A549 (cell line): Measurements from ENCODE around the gene CCDC33. TPM values are rescaled to one million over a fixed set of nuclear protein-coding genes. Genes with fewer than 3 reads are reported as not detected.

ENCODE experiments used
- polyA plus RNA-seq, 4 experiments: library from polyadenylated mRNA; depleted of rRNA in 3 of 4; stranded (reverse); fragments of >200 nt; fragmentation: RNase III in 1 of 4; extraction: RNeasy Plus Mini Kit Qiagen cat#74134 plus additional on column Dnase treatment in 1 of 4; gene quantifications; 2 replicates in 3 of 4; 3 replicates in 1 of 4; pipeline ENCODE4 v1.2.3, GENCODE V29; 2011 to 2017

Gene CCDC33
- polyA plus RNA-seq, 2 of the 4 experiments (the other 2 are of a cell fraction): 5.9 to 9.2 TPM

Other genes with a start within 250 kb of the CCDC33 start
- gene STOML1, start 244.0 kb upstream of the CCDC33 start, polyA plus RNA-seq (2011; rRNA removed): 3.5 and 4.3 TPM in 2 replicates
- 4.9 to 6.3 TPM (median 5.7 TPM) in 3 replicates for gene STOML1, start 244.0 kb upstream of the CCDC33 start, polyA plus RNA-seq (2017; fragmentation: RNase III; extraction: RNeasy Plus Mini Kit Qiagen cat#74134 plus additional on column Dnase treatment)
- gene PML, start 241.6 kb upstream of the CCDC33 start, polyA plus RNA-seq (2011; rRNA removed): 2.1 and 3.9 TPM in 2 replicates
- 7.8 to 8.5 TPM (median 8.4 TPM) in 3 replicates for gene PML, start 241.6 kb upstream of the CCDC33 start, polyA plus RNA-seq (2017; fragmentation: RNase III; extraction: RNeasy Plus Mini Kit Qiagen cat#74134 plus additional on column Dnase treatment)
- 0.03 and 0.07 TPM in 2 replicates for gene GOLGA6A, start 153.8 kb upstream of the CCDC33 start, polyA plus RNA-seq (2011; rRNA removed)
- gene GOLGA6A, start 153.8 kb upstream of the CCDC33 start, polyA plus RNA-seq (2017; fragmentation: RNase III; extraction: RNeasy Plus Mini Kit Qiagen cat#74134 plus additional on column Dnase treatment): 0.05 TPM in 1 of 3 replicates, not detected in the others
- gene ISLR2, start 105.7 kb upstream of the CCDC33 start, polyA plus RNA-seq (2011; rRNA removed): 0.03 and 0.12 TPM in 2 replicates
- gene ISLR2, start 105.7 kb upstream of the CCDC33 start, polyA plus RNA-seq (2017; fragmentation: RNase III; extraction: RNeasy Plus Mini Kit Qiagen cat#74134 plus additional on column Dnase treatment): 0.10 to 0.25 TPM (median 0.17 TPM) in 3 replicates
- gene ISLR, start 62.6 kb upstream of the CCDC33 start, polyA plus RNA-seq (2011; rRNA removed): 0.10 and 0.28 TPM in 2 replicates
- 0.25 to 0.43 TPM (median 0.30 TPM) in 3 replicates for gene ISLR, start 62.6 kb upstream of the CCDC33 start, polyA plus RNA-seq (2017; fragmentation: RNase III; extraction: RNeasy Plus Mini Kit Qiagen cat#74134 plus additional on column Dnase treatment)
- gene STRA6, start 33.5 kb upstream of the CCDC33 start, polyA plus RNA-seq (2011; rRNA removed): 35.0 and 49.8 TPM in 2 replicates
- 60.6 to 76.4 TPM (median 70.2 TPM) in 3 replicates for gene STRA6, start 33.5 kb upstream of the CCDC33 start, polyA plus RNA-seq (2017; fragmentation: RNase III; extraction: RNeasy Plus Mini Kit Qiagen cat#74134 plus additional on column Dnase treatment)
- gene CYP11A1, start 131.3 kb downstream of the CCDC33 start, polyA plus RNA-seq (2011; rRNA removed): not detected in 2 replicates
- 0.06 TPM in 1 of 3 replicates, not detected in the others for gene CYP11A1, start 131.3 kb downstream of the CCDC33 start, polyA plus RNA-seq (2017; fragmentation: RNase III; extraction: RNeasy Plus Mini Kit Qiagen cat#74134 plus additional on column Dnase treatment)
- gene SEMA7A, start 197.6 kb downstream of the CCDC33 start, polyA plus RNA-seq (2011; rRNA removed): 0.44 and 0.63 TPM in 2 replicates
- 1.2 to 1.7 TPM (median 1.7 TPM) in 3 replicates for gene SEMA7A, start 197.6 kb downstream of the CCDC33 start, polyA plus RNA-seq (2017; fragmentation: RNase III; extraction: RNeasy Plus Mini Kit Qiagen cat#74134 plus additional on column Dnase treatment)
- 48.5 and 62.4 TPM in 2 replicates for gene UBL7, start 224.8 kb downstream of the CCDC33 start, polyA plus RNA-seq (2011; rRNA removed)
- 31.0 to 35.3 TPM (median 32.6 TPM) in 3 replicates for gene UBL7, start 224.8 kb downstream of the CCDC33 start, polyA plus RNA-seq (2017; fragmentation: RNase III; extraction: RNeasy Plus Mini Kit Qiagen cat#74134 plus additional on column Dnase treatment)